Measurements from ENCODE around the gene MED7. TPM values are rescaled to one million over a fixed set of nuclear protein-coding genes. Genes with fewer than 3 reads are reported as not detected.

MED7 gene
- total and polyA plus RNA-seq, 2 of the 8 experiments (the other 6 are each of a cell fraction or from before 2014, with no cell fraction given): 6.9 to 9.5 TPM

DNA sequence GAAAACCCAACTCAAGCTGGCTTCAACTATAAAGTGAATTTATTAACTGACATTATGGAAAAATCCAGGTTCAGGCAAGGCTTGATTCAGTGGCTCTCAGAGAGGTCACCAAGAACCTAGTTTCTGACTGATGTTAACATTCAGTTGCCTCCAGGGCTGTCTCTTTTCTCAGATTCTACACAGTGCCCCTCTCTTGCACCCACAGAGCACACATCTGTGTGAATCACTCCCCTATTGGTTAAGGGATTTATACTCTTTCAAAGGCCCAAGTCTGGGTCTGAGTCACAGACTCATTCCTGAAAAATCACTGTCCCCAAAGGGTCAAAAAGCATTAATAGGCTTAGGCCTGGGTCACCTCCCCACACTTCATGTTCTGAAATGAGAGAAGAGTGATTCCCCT, 27.7 kb downstream of the MED7 start:
- Histone ChIP-seq H3K27me3 (replicated peaks in 1 of 4; ENCODE audit: control insufficient read depth in 3 of 4, extremely low read depth in 1 of 4, insufficient read depth in 3 of 4, low read length in 3 of 4) (no peaks in the 10 kb centered on the region), H3K9me3 (ENCODE audit: insufficient read depth in 2 of 2, low read depth in 1 of 2, low read length in 1 of 2) (no peaks in the 10 kb centered on the region), H4K91ac (replicated peaks; ENCODE audit: insufficient read length, low read length) (no peak overlapping the region), H2AK5ac (ENCODE audit: low read depth, low read length) (no peak overlapping the region), H3K27ac (ENCODE audit: low read depth, low read length) (no peak overlapping the region), H3K79me2 (ENCODE audit: control insufficient read depth in 1 of 2, insufficient read depth in 2 of 2, low read length in 2 of 2) (no peaks in the 10 kb centered on the region), H3K14ac (ENCODE audit: insufficient read length) (no peak overlapping the region), H4K8ac (ENCODE audit: extremely low read depth, insufficient read depth, low read length) (no peak overlapping the region), H2BK5ac (ENCODE audit: low read depth, low read length) (no peak overlapping the region), H3K23me2 (ENCODE audit: low read depth, low read length) (no peaks in the 10 kb centered on the region), H2BK120ac (replicated peaks; ENCODE audit: low read depth, low read length) (no peak overlapping the region), H3K9ac (replicated peaks in 1 of 4; ENCODE audit: extremely low read depth in 1 of 4, low read depth in 3 of 4, low read length in 3 of 4) (no peak overlapping the region), H2AFZ (ENCODE audit: low read length) (no peak overlapping the region), H2BK15ac (ENCODE audit: low read length) (no peak overlapping the region), H4K20me1 (replicated peaks in 1 of 2; ENCODE audit: control insufficient read depth in 1 of 2, insufficient read depth in 2 of 2, low read length in 2 of 2) (no peaks in the 10 kb centered on the region), H2BK12ac (ENCODE audit: low read depth, low read length) (no peak overlapping the region), H4K5ac (ENCODE audit: insufficient read length, low read depth, low read length) (no peak overlapping the region), H3K4me2 (ENCODE audit: insufficient read depth in 1 of 2, low read depth in 2 of 2, low read length in 2 of 2) (no peak overlapping the region), H3K4me3 (ENCODE audit: extremely low read depth in 1 of 4, insufficient read depth in 2 of 4, low read depth in 3 of 4, low read length in 4 of 4) (no peak overlapping the region), H3K18ac (ENCODE audit: extremely low read depth, low read length) (no peak overlapping the region), H3K4me1 (replicated peaks in 1 of 4; ENCODE audit: control insufficient read depth in 3 of 4, insufficient read depth in 4 of 4, low read length in 3 of 4) (no peaks in the 10 kb centered on the region), H3K56ac (replicated peaks; ENCODE audit: insufficient read length, low read depth, low read length) (no peak overlapping the region), H3K79me1 (ENCODE audit: low read depth, low read length) (no peaks in the 10 kb centered on the region), H3K36me3 (ENCODE audit: control insufficient read depth in 2 of 4, insufficient read depth in 4 of 4, low read length in 3 of 4) (no peaks in the 10 kb centered on the region), H2BK20ac (ENCODE audit: low read length) (no peak overlapping the region), H3K4ac (replicated peaks; ENCODE audit: insufficient read length, low read depth, low read length) (no peak overlapping the region), H3K23ac (ENCODE audit: insufficient read length) (no peak overlapping the region)
- TF ChIP-seq JUND (IDR thresholded peaks at IDR 0.05; ENCODE audit: low read length): no peak
- TF ChIP-seq, protein P1, sequence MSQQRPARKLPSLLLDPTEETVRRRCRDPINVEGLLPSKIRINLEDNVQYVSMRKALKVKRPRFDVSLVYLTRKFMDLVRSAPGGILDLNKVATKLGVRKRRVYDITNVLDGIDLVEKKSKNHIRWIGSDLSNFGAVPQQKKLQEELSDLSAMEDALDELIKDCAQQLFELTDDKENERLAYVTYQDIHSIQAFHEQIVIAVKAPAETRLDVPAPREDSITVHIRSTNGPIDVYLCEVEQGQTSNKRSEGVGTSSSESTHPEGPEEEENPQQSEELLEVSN (IDR thresholded peaks at IDR 0.05): no peak
- CTCF ChIA-PET (ENCODE audit: partially characterized antibody): interaction anchor here (0.6 to 1.8 kb wide), 2 partner anchors 17 to 210 kb away, joined by 3 to 5 read pairs; no protein-coding TSS in a partner anchor
- POLR2A ChIA-PET (ENCODE audit: partially characterized antibody): no interaction called here
- FAIRE-seq (no peak), DNase-seq (ENCODE audit: low read depth in 1 of 2, low spot score in 2 of 2) (no peak)
